PC-3 (cell line): Measurements from ENCODE around the gene TSPAN11. TPM values are rescaled to one million over a fixed set of nuclear protein-coding genes. Genes with fewer than 3 reads are reported as not detected.
"Not testable (repeated sequence)": the region's sequence is repeated elsewhere in the genome, so short reads cannot be mapped to it uniquely, and the experiment has no call there.

Source experiments
- ATAC-seq: fragments of 200-7000 bp; cut with Tn5 transposase; 2 replicates; pipeline ENCODE4 v1.9.1; 2020; ENCODE audit warnings: mild to moderate bottlenecking, moderate library complexity
- BruUV-seq: library from RNA; stranded (reverse); fragments of 400-500 nt; replicated peaks from 2 replicates; lab custom pipeline; 2021; lab: Mats Ljungman, UMichigan
- CTCF ChIA-PET: fragments of 300-600 bp; sonication (Branson Sonifier 250); formaldehyde crosslinking; loops from one replicate; lab custom pipeline; 2022; ENCODE audit warnings: antibody characterized with exemption; lab: Charles Lee
- POLR2A ChIA-PET: fragments of 300-600 bp; sonication (Branson Sonifier 250); formaldehyde crosslinking; loops from one replicate; lab custom pipeline; 2022; ENCODE audit warnings: antibody characterized with exemption; ENCODE audit not compliant: unreplicated experiment; lab: Charles Lee
- DNase-seq: peaks from one replicate; pipeline ENCODE4 v3.0.0-alpha.2; 2015
- H2AFZ ChIP-seq: fragments of 300-600 bp; sonication (generic); 2 replicates; pipeline ENCODE4 v1.6.0; 2016; ENCODE audit warnings: antibody characterized with exemption, low read length
- H3F3A ChIP-seq: fragments of 300-600 bp; sonication (generic); one replicate; pipeline ENCODE4 v1.6.0; 2017; ENCODE audit warnings: antibody characterized with exemption, low read length, control low read depth, mild to moderate bottlenecking; ENCODE audit not compliant: unreplicated experiment
- H3K27ac ChIP-seq: fragments of 300-600 bp; sonication (generic); 2 replicates; pipeline ENCODE4 v1.5.1; 2016; ENCODE audit warnings: mild to moderate bottlenecking, low read length
- H3K27me3 ChIP-seq: fragments of 300-600 bp; sonication (generic); 2 replicates; pipeline ENCODE4 v1.6.1; 2016; ENCODE audit warnings: low read length, mixed read lengths
- H3K36me3 ChIP-seq: fragments of 300-600 bp; sonication (generic); 2 replicates; pipeline ENCODE4 v1.6.1; 2016; ENCODE audit warnings: low read depth, mixed run types, low read length, mixed read lengths
- H3K4me1 ChIP-seq: fragments of 300-600 bp; sonication (generic); 2 replicates; pipeline ENCODE4 v1.5.1; 2016; ENCODE audit warnings: low read length; ENCODE audit not compliant: insufficient read depth
- H3K4me2 ChIP-seq: fragments of 300-600 bp; sonication (generic); 2 replicates; pipeline ENCODE4 v1.6.0; 2016; ENCODE audit warnings: low read length
- H3K4me3 ChIP-seq: fragments of 300-600 bp; sonication (generic); 2 replicates; pipeline ENCODE4 v1.5.1; 2016; ENCODE audit warnings: mild to moderate bottlenecking, low read length, mixed read lengths
- H3K79me2 ChIP-seq: fragments of 300-600 bp; sonication (generic); 2 replicates; pipeline ENCODE4 v1.6.1; 2017; ENCODE audit warnings: low read length, mixed read lengths
- H3K9ac ChIP-seq: fragments of 300-600 bp; sonication (generic); 2 replicates; pipeline ENCODE4 v1.6.0; 2016; ENCODE audit warnings: mild to moderate bottlenecking, low read length
- H3K9me2 ChIP-seq: fragments of 300-600 bp; sonication (generic); replicated peaks from 2 replicates; pipeline ENCODE4 v1.6.1; 2016; ENCODE audit warnings: mixed run types, low read length, mixed read lengths
- H3K9me3 ChIP-seq: fragments of 300-600 bp; sonication (generic); 2 replicates; pipeline ENCODE4 v1.6.1; 2016; ENCODE audit warnings: low read length, mixed read lengths
- H4K20me1 ChIP-seq: fragments of 300-600 bp; sonication (generic); 2 replicates; pipeline ENCODE4 v1.6.1; 2016; ENCODE audit warnings: low read length, mixed read lengths
- CTCF ChIP-seq: fragments of 300-600 bp; sonication (generic); conservative IDR thresholded peaks from 2 replicates; pipeline ENCODE4 v1.5.1; 2017; ENCODE audit warnings: antibody characterized with exemption, low read depth, mild to moderate bottlenecking, low read length
- EZH2 ChIP-seq: fragments of 300-600 bp; sonication (generic); IDR thresholded peaks from one replicate; pipeline ENCODE4 v1.6.1; 2017; ENCODE audit warnings: antibody characterized with exemption, mild to moderate bottlenecking, low read length; ENCODE audit not compliant: unreplicated experiment
- EZH2phosphoT487 ChIP-seq: fragments of 300-600 bp; sonication (generic); IDR thresholded peaks from 2 replicates; pipeline ENCODE4 v1.6.1; 2018; ENCODE audit warnings: mild to moderate bottlenecking, antibody characterized with exemption, low read length, borderline replicate concordance
- intact Hi-C: fragments of 100-400 bp; cut with micrococcal nuclease; formaldehyde crosslinking; loops from 2 replicates; pipeline ENCODE4 v1.9.0; 2023
- total RNA-seq: library from RNA; depleted of rRNA; stranded (reverse); fragments of >200 nt; gene quantifications from 2 replicates; pipeline ENCODE4 v1.2.3, GENCODE V29; 2014

TSPAN11 gene
- total RNA-seq, 1 experiment from 2014 or later: not detected

GRCh38 chr12:30887226-30887625 is 39.3 kb upstream of the TSPAN11 start:
- no peaks in the 10 kb centered on the region for H3F3A ChIP-seq
- no peaks in the 10 kb centered on the region for H3K36me3 ChIP-seq
- ChIA-PET CTCF (no interaction called here), POLR2A (no interaction called here)
- H2AFZ ChIP-seq: no peak overlapping the region
- 0 out of 2 replicates have a peak, but pooled peaks cover 2% of the 10 kb centered on the region for H3K9me3 ChIP-seq
- no peaks in the 10 kb centered on the region for H4K20me1 ChIP-seq
- no peaks in the 10 kb centered on the region for H3K4me1 ChIP-seq
- H3K4me2 ChIP-seq: no peak overlapping the region
- intact Hi-C loops: no loop called here
- H3K79me2 ChIP-seq: no peaks in the 10 kb centered on the region
- no TSS peak for BruUV-seq
- H3K4me3 ChIP-seq: no peak overlapping the region
- no peaks in the 10 kb centered on the region for H3K27me3 ChIP-seq
- H3K9me2 ChIP-seq: no peaks in the 10 kb centered on the region
- DNase-seq (no peak), ATAC-seq (no peak)
- no peak overlapping the region for H3K27ac ChIP-seq
- no peak overlapping the region for H3K9ac ChIP-seq
- no peak for TF ChIP-seq EZH2phosphoT487
- TF ChIP-seq CTCF: no peak
- TF ChIP-seq EZH2: no peak

GRCh38 chr12:30888241-30888640 is 38.3 kb upstream of the TSPAN11 start:
- no peaks in the 10 kb centered on the region for H3K27me3 ChIP-seq
- H3K9me2 ChIP-seq: no peaks in the 10 kb centered on the region
- H3K36me3 ChIP-seq: no peaks in the 10 kb centered on the region
- 0 out of 2 replicates have a peak, but pooled peaks cover 2% of the 10 kb centered on the region for H3K9me3 ChIP-seq
- no peaks in the 10 kb centered on the region for H3K4me1 ChIP-seq
- BruUV-seq: no TSS peak
- no peak overlapping the region for H3K9ac ChIP-seq
- H3K4me2 ChIP-seq: no peak overlapping the region
- TF ChIP-seq EZH2phosphoT487 (no peak), CTCF (no peak), EZH2 (no peak)
- no peaks in the 10 kb centered on the region for H3F3A ChIP-seq
- intact Hi-C loops: no loop called here
- CTCF ChIA-PET: no interaction called here
- POLR2A ChIA-PET: no interaction called here
- DNase-seq: no peak
- no peak overlapping the region for H3K4me3 ChIP-seq
- H3K79me2 ChIP-seq: no peaks in the 10 kb centered on the region
- no peaks in the 10 kb centered on the region for H4K20me1 ChIP-seq
- ATAC-seq: no peak
- no peak overlapping the region for H3K27ac ChIP-seq
- no peak overlapping the region for H2AFZ ChIP-seq

- ATAC-seq, H3K4me2 ChIP-seq, H3K79me2 ChIP-seq, H3F3A ChIP-seq, DNase-seq, POLR2A ChIA-PET, H3K9me2 ChIP-seq, H3K9ac ChIP-seq, CTCF ChIA-PET, H3K27ac ChIP-seq, H3K36me3 ChIP-seq, intact Hi-C loops, H3K9me3 ChIP-seq, H2AFZ ChIP-seq, H4K20me1 ChIP-seq, H3K4me3 ChIP-seq, BruUV-seq, H3K27me3 ChIP-seq: not testable (repeated sequence)
- H3K4me1 ChIP-seq: peaks cover 14% of the 10 kb centered on the region; the same call in 1 of the 2 replicates
These were observed 32.0 kb upstream of the TSPAN11 start for GRCh38 chr12:30894531-30894930.
